Endothelial cell of umbilical vein (primary cell): ENCODE results near the gene CLEC18B. TPM values are rescaled to one million over a fixed set of nuclear protein-coding genes. Genes with fewer than 3 reads are reported as not detected.
"Not testable (repeated sequence)": the region's sequence is repeated elsewhere in the genome, so short reads cannot be mapped to it uniquely, and the experiment has no call there.

ENCODE experiments used
- BruUV-seq: library from RNA; stranded (reverse); fragments of 400-500 nt; replicated peaks from 2 replicates; lab custom pipeline; 2021; lab: Mats Ljungman, UMichigan
- CTCF ChIA-PET: fragments of 300-600, 350-600 bp; sonication (Branson Sonifier 250); formaldehyde crosslinking; loops from one replicate; lab custom pipeline; 2021; ENCODE audit warnings: antibody characterized with exemption, inconsistent platforms; lab: Charles Lee
- POLR2A ChIA-PET: fragments of 300-600, 350-600 bp; sonication (Branson Sonifier 250); formaldehyde crosslinking; loops from one replicate; lab custom pipeline; 2021; ENCODE audit warnings: antibody characterized with exemption, inconsistent platforms; lab: Charles Lee
- DNase-seq: peaks from one replicate; pipeline ENCODE4 v3.0.0-alpha.2; 2011; ENCODE audit warnings: low read depth, low spot score
- FAIRE-seq: peaks from 2 replicates; lab custom pipeline; 2011; peaks lifted over from hg19 to GRCh38; lab: Jason Lieb, UNC
- H2AFZ ChIP-seq: 2 replicates; pipeline ENCODE4 v1.6.0; 2012; ENCODE audit warnings: low read depth, low read length, control low read depth, inconsistent platforms
- H3K27ac ChIP-seq: 2 replicates; pipeline ENCODE4 v1.5.1; 2011; ENCODE audit warnings: low read depth, mild to moderate bottlenecking, control low read depth, low read length, moderate library complexity; ENCODE audit not compliant: insufficient read depth
- H3K27me3 ChIP-seq, 2 experiments: 2 replicates each; pipeline versions ENCODE4 v1.6.0 to v1.6.1; 2011; ENCODE audit warnings: low read length in 2 of 2, mixed read lengths in 1 of 2; ENCODE audit not compliant: control insufficient read depth in 2 of 2, insufficient read depth in 2 of 2
- H3K36me3 ChIP-seq, 2 experiments: 2 replicates in 1 of 2; 3 replicates in 1 of 2; pipeline ENCODE4 v1.5.1; 2011; ENCODE audit warnings: low read length in 2 of 2, mild to moderate bottlenecking in 1 of 2, moderate library complexity in 1 of 2; ENCODE audit not compliant: control insufficient read depth in 2 of 2, insufficient read depth in 2 of 2; ENCODE audit errors: extremely low read depth in 1 of 2
- H3K4me1 ChIP-seq: 3 replicates; pipeline ENCODE4 v1.5.1; 2011; ENCODE audit warnings: mild to moderate bottlenecking, low read length; ENCODE audit not compliant: control insufficient read depth, insufficient read depth; ENCODE audit errors: extremely low read depth
- H3K4me2 ChIP-seq: 2 replicates; pipeline ENCODE4 v1.6.1; 2011; ENCODE audit warnings: low read length, control low read depth, mixed read lengths; ENCODE audit not compliant: insufficient read depth
- H3K4me3 ChIP-seq, 3 experiments: fragments of 200-600 bp in 1 of 3; sonication (generic), shearing (Covaris generic) in 1 of 3; replicated peaks in 1 of 3; 2 replicates each; pipeline ENCODE4 v1.5.1; 2011 to 2016; ENCODE audit warnings: control low read depth in 3 of 3, low read length in 3 of 3, mild to moderate bottlenecking in 2 of 3, inconsistent platforms in 1 of 3, low read depth in 1 of 3, moderate library complexity in 1 of 3; ENCODE audit not compliant: insufficient read depth in 1 of 3
- H3K79me2 ChIP-seq: 2 replicates; pipeline ENCODE4 v1.6.0; 2012; ENCODE audit warnings: low read length, inconsistent platforms; ENCODE audit not compliant: control insufficient read depth, insufficient read depth
- H3K9ac ChIP-seq: replicated peaks from 2 replicates; pipeline ENCODE3; 2011; ENCODE audit warnings: low read length, control low read depth; ENCODE audit not compliant: insufficient read depth; ENCODE audit errors: extremely low read depth
- H3K9me1 ChIP-seq: replicated peaks from 3 replicates; pipeline ENCODE4 v1.6.0; 2011; ENCODE audit warnings: mild to moderate bottlenecking, low read length; ENCODE audit not compliant: control insufficient read depth, insufficient read depth; ENCODE audit errors: extremely low read depth
- H3K9me3 ChIP-seq: replicated peaks from 2 replicates; pipeline ENCODE4 v1.5.1; 2012; ENCODE audit warnings: low read length, inconsistent platforms; ENCODE audit not compliant: control insufficient read depth, insufficient read depth
- H4K20me1 ChIP-seq: replicated peaks from 2 replicates; pipeline ENCODE3; 2011; ENCODE audit warnings: mild to moderate bottlenecking, low read length; ENCODE audit not compliant: control insufficient read depth, insufficient read depth; ENCODE audit errors: extremely low read depth
- POLR2A ChIP-seq: IDR thresholded peaks from 2 replicates; pipeline ENCODE4 v1.6.1; 2012; ENCODE audit warnings: low read depth, mild to moderate bottlenecking, control low read depth, low read length
- POLR2AphosphoS5 ChIP-seq: IDR thresholded peaks from 2 replicates; pipeline ENCODE4 v1.6.1; 2012; ENCODE audit warnings: low read depth, mild to moderate bottlenecking, control low read depth, low read length, moderate library complexity; ENCODE audit not compliant: insufficient read depth
- dilution Hi-C: fragments of 300-500 bp; cut with MboI; formaldehyde crosslinking; loops from one replicate; pipeline ENCODE4 v1.15.0; 2019; ENCODE audit warnings: low sequenced_read_pairs; ENCODE audit not compliant: extremely low pct_ligation_motif_present
- intact Hi-C: fragments of 100-400 bp; cut with micrococcal nuclease; formaldehyde crosslinking; loops from one replicate; pipeline ENCODE4 v1.10.0; 2022
- polyA plus RNA-seq, 4 experiments: library from polyadenylated mRNA; depleted of rRNA in 3 of 4; stranded (reverse) in 3 of 4; unstranded in 1 of 4; fragments of >200 nt; gene quantifications; 2 replicates each; pipeline versions ENCODE4 v1.2.1 to v1.2.3, GENCODE V29; 2011 to 2012; ENCODE audit warnings: missing spikeins in 1 of 4
- total RNA-seq: library from RNA; stranded (reverse); gene quantifications from 2 replicates; pipeline ENCODE4 v1.2.3, GENCODE V29; 2021
- TF ChIP-seq, protein P1 (sequence below): IDR thresholded peaks from 2 replicates; pipeline ENCODE4 v1.6.1; 2011; ENCODE audit not compliant: insufficient read depth, insufficient read length

CLEC18B gene
- total and polyA plus RNA-seq, 2 donors (not counting 3 experiments of a cell fraction or from before 2014, with no cell fraction given), result 0.49 TPM; not detected in 1

DNA sequence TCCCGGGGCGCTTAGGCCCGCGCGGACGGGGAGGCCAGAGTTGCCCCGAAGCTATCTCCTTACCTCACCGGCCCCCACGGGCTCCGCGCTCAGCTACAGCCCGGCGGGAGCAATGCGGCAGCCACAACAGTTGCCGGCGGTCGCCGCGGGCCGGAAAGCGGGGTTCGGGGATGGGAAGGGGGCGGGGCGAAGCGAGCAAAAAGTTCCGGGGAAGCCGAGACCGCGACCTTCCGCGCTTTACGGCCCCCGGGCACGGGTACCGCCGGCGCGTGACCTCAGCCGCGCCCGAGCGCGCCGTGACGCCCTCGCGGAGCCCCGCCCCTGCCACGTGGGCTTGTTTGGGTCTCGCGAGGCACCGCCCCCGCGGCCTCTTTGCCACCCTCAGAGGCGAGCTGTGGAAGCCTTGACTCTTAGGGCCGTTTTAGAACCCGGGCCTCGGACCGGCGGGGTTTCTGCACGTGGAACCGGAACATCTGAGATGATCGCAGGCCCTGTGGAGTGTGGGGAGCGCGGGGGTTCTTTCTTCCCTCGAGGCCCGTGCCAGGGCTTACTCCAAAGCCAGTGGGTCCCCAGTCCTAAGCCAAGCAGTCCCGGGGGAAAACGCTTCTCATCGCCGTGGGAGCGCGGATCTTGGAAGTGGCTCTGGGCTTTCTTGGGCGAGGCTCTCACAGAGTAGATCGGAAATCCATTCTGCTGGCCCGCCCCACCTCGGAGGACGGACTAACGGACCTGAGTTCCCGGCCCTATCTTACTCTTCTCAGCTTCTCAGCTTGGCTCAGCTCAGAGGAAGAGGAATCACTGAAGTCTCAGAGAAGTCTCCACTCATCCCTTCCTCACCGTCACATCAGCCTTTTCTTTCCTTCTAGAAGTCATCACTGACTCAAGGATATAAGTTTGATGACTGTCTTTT lies 53.0 kb downstream of the CLEC18B start:
- H3K9me1 ChIP-seq, POLR2A ChIA-PET, H3K9me3 ChIP-seq, H3K36me3 ChIP-seq, CTCF ChIA-PET, intact Hi-C loops, H3K4me1 ChIP-seq, dilution Hi-C loops, H3K27me3 ChIP-seq, H4K20me1 ChIP-seq: not testable (repeated sequence)
- TF ChIP-seq, protein P1, sequence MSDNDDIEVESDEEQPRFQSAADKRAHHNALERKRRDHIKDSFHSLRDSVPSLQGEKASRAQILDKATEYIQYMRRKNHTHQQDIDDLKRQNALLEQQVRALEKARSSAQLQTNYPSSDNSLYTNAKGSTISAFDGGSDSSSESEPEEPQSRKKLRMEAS, result peak; percentile 76
- peak; percentile 60 for TF ChIP-seq POLR2AphosphoS5
- TF ChIP-seq POLR2A, result peak; percentile 56
- H3K4me2 ChIP-seq, result peak overlapping the region; percentile 91
- peaks cover 26% of the 10 kb centered on the region for H3K79me2 ChIP-seq
- H3K27ac ChIP-seq, result peak overlapping the region; percentile 50
- H3K9ac ChIP-seq, result peak overlapping the region; percentile 67
- H3K4me3 ChIP-seq, result peak overlapping the region; percentile 84 to 97 (median 91)
- FAIRE-seq (peak; percentile 97), DNase-seq (peak; percentile 94)
- peak overlapping the region; percentile 96 for H2AFZ ChIP-seq
- BruUV-seq, result TSS peak; percentile 93

DNA sequence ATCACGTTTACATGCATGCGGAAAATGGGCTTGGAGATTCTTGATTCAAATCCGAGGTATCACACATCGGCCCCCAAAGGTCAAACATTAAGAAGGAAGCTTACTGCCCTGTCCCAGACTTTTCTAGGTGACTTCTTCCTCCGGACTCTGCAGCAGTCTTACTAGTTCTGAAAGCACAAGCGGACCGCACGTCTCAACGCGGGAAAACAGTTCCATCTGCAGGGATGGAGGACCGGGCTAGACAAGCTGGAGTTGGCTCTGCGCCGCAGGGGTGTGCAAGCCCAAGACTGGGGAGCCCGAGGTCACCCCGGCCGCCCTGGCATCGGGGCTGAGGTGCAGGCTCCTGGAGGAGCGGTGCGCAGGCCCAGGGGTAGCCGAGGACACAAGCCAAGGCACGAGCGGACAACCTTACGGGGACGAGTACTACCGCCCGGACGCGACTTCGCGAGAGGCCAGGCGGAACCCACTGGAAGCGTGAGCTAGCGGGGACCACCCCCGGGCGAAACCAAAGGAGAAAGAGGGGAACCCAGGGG lies 53.7 kb downstream of the CLEC18B start:
- H3K4me1 ChIP-seq, CTCF ChIA-PET, H4K20me1 ChIP-seq, H3K9me3 ChIP-seq, POLR2A ChIA-PET, H3K36me3 ChIP-seq, H3K27me3 ChIP-seq, H3K9me1 ChIP-seq, dilution Hi-C loops: not testable (repeated sequence)
- peak; percentile 74 for FAIRE-seq
- H3K4me3 ChIP-seq, result peak overlapping the region; percentile 84 to 97 (median 91)
- H3K4me2 ChIP-seq, result peak overlapping the region; percentile 91
- peak overlapping the region; percentile 55 for H2AFZ ChIP-seq
- peak overlapping the region; percentile 67 for H3K9ac ChIP-seq
- peak; percentile 56 for DNase-seq
- BruUV-seq, result TSS peak; percentile 41
- H3K27ac ChIP-seq, result peak overlapping the region; percentile 50
- peaks cover 29% of the 10 kb centered on the region for H3K79me2 ChIP-seq
- intact Hi-C loops, result loop anchor here (2.0 kb wide), 1 partner anchor 63 kb away; no protein-coding TSS in a partner anchor

DNA sequence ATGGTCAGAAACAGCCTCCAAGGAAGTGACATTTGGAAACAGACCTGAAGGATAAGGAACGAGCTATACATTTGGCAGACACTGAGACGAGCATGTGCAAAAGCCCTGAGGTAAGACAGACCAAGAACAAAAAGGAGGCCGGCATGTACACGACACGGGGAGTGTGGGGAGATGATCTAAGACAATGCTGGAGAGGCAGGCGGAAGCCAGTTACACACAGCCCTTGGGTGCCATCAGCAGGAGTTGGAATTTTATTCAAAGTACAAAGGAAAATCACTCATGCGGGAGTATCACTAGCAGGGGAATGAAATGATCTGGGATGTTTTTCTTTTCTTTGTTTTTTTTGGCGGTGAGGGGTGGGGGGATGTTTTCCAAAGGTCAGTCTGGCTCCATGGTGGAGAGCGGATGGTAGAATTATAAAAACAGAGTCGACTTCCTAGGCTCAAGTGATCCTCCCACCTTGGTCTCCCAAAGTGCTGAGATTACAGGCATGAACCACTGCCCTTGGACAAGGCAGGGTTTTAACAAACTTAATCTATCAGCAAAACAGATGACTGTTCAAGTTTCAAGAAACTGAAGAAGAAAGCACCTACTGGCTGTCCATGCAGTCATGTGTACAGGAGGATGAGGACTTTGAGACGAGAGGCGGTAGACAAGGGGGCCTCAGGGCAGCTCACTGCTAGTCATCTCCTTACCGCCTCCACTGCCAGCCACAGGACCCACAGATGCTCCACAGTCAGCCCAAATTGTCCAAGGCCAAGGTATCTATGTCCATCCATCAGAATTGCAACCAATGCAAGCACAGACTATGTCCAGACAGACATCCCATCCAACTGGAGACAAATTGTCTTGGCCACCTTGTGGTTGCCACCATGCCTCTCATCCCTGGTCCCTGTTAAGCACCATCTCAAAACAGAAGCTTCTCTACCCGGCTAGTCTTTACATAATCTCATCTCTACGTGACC lies 59.4 kb downstream of the CLEC18B start:
- POLR2A ChIA-PET, H2AFZ ChIP-seq, H3K4me3 ChIP-seq, H4K20me1 ChIP-seq, CTCF ChIA-PET, FAIRE-seq, dilution Hi-C loops, H3K4me2 ChIP-seq, H3K27ac ChIP-seq, H3K9me1 ChIP-seq, H3K9me3 ChIP-seq, H3K4me1 ChIP-seq, intact Hi-C loops, BruUV-seq, H3K27me3 ChIP-seq, H3K9ac ChIP-seq, H3K36me3 ChIP-seq, DNase-seq: not testable (repeated sequence)
- H3K79me2 ChIP-seq, result peaks cover 22% of the 10 kb centered on the region
